Upper lobe of left lung (tissue), 4 donors: ENCODE data around the gene ANGPTL4.

Experiments used
- POLR2AphosphoS5 ChIP-seq, 2 donors: sonication (generic); formaldehyde crosslinking; IDR thresholded peaks; one replicate each; pipeline ENCODE4 v1.5.1; 2017; ENCODE audit warnings: antibody characterized with exemption in 2 of 2
- TF ChIP-seq, protein P1 (sequence below), 6 experiments: fragments of 450-650 bp in 4 of 6; fragments of 200-600 bp in 2 of 6; sonication (generic) in 2 of 6; IDR thresholded peaks; one replicate each; pipeline ENCODE4 v1.5.1; 2016 to 2019; ENCODE audit warnings: antibody characterized with exemption in 6 of 6

DNA sequence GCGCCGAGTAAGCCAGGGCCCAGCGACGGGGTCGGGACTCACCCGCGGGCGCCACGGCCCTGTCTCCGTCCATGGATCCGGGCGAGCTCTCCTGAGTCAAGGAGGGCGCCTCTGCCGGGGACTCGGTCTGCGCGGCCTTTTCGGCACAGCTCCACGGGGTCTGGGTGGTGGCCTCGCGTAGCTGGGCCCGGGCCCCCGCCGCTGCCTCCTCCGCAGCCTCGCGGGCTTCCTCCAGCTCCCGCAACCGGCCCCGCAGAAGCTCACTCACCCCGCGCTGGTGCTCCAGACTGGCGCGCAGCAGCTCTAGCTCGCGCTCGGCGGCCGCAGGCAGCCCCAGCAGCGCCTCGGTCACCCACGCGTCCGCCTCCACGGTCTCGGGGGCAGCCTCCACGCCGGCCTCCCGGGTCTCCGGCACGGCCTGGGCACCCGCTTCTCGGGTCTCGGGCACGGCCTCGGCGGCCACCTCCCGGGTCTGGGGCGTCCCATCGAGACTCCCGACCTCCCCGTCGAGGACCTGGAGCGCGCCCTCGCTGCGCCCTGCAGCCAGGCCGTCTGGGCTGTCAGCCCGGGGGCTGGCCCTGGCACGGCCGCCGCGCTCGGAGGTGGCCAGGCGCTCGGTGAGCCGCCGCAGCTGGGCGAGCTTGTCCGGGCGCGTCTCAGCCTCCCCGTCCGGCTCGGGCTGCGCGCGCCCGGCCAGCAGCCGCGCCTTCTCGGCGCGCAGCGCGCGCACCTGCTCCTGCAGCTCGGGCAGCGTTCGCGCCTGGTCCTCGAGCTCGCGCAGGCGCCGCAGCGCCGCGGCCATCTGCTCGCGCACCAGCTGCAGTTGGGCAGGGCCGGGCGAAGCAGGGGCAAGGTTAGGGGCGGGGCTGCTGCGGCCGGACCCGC, 29.3 kb upstream of the ANGPTL4 start:
- TF ChIP-seq, protein P1, sequence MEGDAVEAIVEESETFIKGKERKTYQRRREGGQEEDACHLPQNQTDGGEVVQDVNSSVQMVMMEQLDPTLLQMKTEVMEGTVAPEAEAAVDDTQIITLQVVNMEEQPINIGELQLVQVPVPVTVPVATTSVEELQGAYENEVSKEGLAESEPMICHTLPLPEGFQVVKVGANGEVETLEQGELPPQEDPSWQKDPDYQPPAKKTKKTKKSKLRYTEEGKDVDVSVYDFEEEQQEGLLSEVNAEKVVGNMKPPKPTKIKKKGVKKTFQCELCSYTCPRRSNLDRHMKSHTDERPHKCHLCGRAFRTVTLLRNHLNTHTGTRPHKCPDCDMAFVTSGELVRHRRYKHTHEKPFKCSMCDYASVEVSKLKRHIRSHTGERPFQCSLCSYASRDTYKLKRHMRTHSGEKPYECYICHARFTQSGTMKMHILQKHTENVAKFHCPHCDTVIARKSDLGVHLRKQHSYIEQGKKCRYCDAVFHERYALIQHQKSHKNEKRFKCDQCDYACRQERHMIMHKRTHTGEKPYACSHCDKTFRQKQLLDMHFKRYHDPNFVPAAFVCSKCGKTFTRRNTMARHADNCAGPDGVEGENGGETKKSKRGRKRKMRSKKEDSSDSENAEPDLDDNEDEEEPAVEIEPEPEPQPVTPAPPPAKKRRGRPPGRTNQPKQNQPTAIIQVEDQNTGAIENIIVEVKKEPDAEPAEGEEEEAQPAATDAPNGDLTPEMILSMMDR (IDR thresholded peaks at IDR 0.05): no peak
- no peak for TF ChIP-seq POLR2AphosphoS5 (IDR thresholded peaks at IDR 0.05)
